PC-3 (cell line): Measurements from ENCODE around the gene UNC5C. TPM values are rescaled to one million over a fixed set of nuclear protein-coding genes. Genes with fewer than 3 reads are reported as not detected.
A peak's percentile ranks its signal among the peaks of the same experiment; 100 is the strongest.

ENCODE experiments used
- ATAC-seq: fragments of 200-7000 bp; cut with Tn5 transposase; 2 replicates; pipeline ENCODE4 v1.9.1; 2020; ENCODE audit warnings: mild to moderate bottlenecking, moderate library complexity
- BruUV-seq: library from RNA; stranded (reverse); fragments of 400-500 nt; replicated peaks from 2 replicates; lab custom pipeline; 2021; lab: Mats Ljungman, UMichigan
- CTCF ChIA-PET: fragments of 300-600 bp; sonication (Branson Sonifier 250); formaldehyde crosslinking; loops from one replicate; lab custom pipeline; 2022; ENCODE audit warnings: antibody characterized with exemption; lab: Charles Lee
- POLR2A ChIA-PET: fragments of 300-600 bp; sonication (Branson Sonifier 250); formaldehyde crosslinking; loops from one replicate; lab custom pipeline; 2022; ENCODE audit warnings: antibody characterized with exemption; ENCODE audit not compliant: unreplicated experiment; lab: Charles Lee
- DNase-seq: peaks from one replicate; pipeline ENCODE4 v3.0.0-alpha.2; 2015
- H2AFZ ChIP-seq: fragments of 300-600 bp; sonication (generic); 2 replicates; pipeline ENCODE4 v1.6.0; 2016; ENCODE audit warnings: antibody characterized with exemption, low read length
- H3F3A ChIP-seq: fragments of 300-600 bp; sonication (generic); one replicate; pipeline ENCODE4 v1.6.0; 2017; ENCODE audit warnings: antibody characterized with exemption, low read length, control low read depth, mild to moderate bottlenecking; ENCODE audit not compliant: unreplicated experiment
- H3K27ac ChIP-seq: fragments of 300-600 bp; sonication (generic); 2 replicates; pipeline ENCODE4 v1.5.1; 2016; ENCODE audit warnings: mild to moderate bottlenecking, low read length
- H3K27me3 ChIP-seq: fragments of 300-600 bp; sonication (generic); 2 replicates; pipeline ENCODE4 v1.6.1; 2016; ENCODE audit warnings: low read length, mixed read lengths
- H3K36me3 ChIP-seq: fragments of 300-600 bp; sonication (generic); 2 replicates; pipeline ENCODE4 v1.6.1; 2016; ENCODE audit warnings: low read depth, mixed run types, low read length, mixed read lengths
- H3K4me1 ChIP-seq: fragments of 300-600 bp; sonication (generic); 2 replicates; pipeline ENCODE4 v1.5.1; 2016; ENCODE audit warnings: low read length; ENCODE audit not compliant: insufficient read depth
- H3K4me2 ChIP-seq: fragments of 300-600 bp; sonication (generic); 2 replicates; pipeline ENCODE4 v1.6.0; 2016; ENCODE audit warnings: low read length
- H3K4me3 ChIP-seq: fragments of 300-600 bp; sonication (generic); 2 replicates; pipeline ENCODE4 v1.5.1; 2016; ENCODE audit warnings: mild to moderate bottlenecking, low read length, mixed read lengths
- H3K79me2 ChIP-seq: fragments of 300-600 bp; sonication (generic); 2 replicates; pipeline ENCODE4 v1.6.1; 2017; ENCODE audit warnings: low read length, mixed read lengths
- H3K9ac ChIP-seq: fragments of 300-600 bp; sonication (generic); 2 replicates; pipeline ENCODE4 v1.6.0; 2016; ENCODE audit warnings: mild to moderate bottlenecking, low read length
- H3K9me2 ChIP-seq: fragments of 300-600 bp; sonication (generic); replicated peaks from 2 replicates; pipeline ENCODE4 v1.6.1; 2016; ENCODE audit warnings: mixed run types, low read length, mixed read lengths
- H3K9me3 ChIP-seq: fragments of 300-600 bp; sonication (generic); 2 replicates; pipeline ENCODE4 v1.6.1; 2016; ENCODE audit warnings: low read length, mixed read lengths
- H4K20me1 ChIP-seq: fragments of 300-600 bp; sonication (generic); 2 replicates; pipeline ENCODE4 v1.6.1; 2016; ENCODE audit warnings: low read length, mixed read lengths
- CTCF ChIP-seq: fragments of 300-600 bp; sonication (generic); conservative IDR thresholded peaks from 2 replicates; pipeline ENCODE4 v1.5.1; 2017; ENCODE audit warnings: antibody characterized with exemption, low read depth, mild to moderate bottlenecking, low read length
- EZH2 ChIP-seq: fragments of 300-600 bp; sonication (generic); IDR thresholded peaks from one replicate; pipeline ENCODE4 v1.6.1; 2017; ENCODE audit warnings: antibody characterized with exemption, mild to moderate bottlenecking, low read length; ENCODE audit not compliant: unreplicated experiment
- EZH2phosphoT487 ChIP-seq: fragments of 300-600 bp; sonication (generic); IDR thresholded peaks from 2 replicates; pipeline ENCODE4 v1.6.1; 2018; ENCODE audit warnings: mild to moderate bottlenecking, antibody characterized with exemption, low read length, borderline replicate concordance
- intact Hi-C: fragments of 100-400 bp; cut with micrococcal nuclease; formaldehyde crosslinking; loops from 2 replicates; pipeline ENCODE4 v1.9.0; 2023
- total RNA-seq: library from RNA; depleted of rRNA; stranded (reverse); fragments of >200 nt; gene quantifications from 2 replicates; pipeline ENCODE4 v1.2.3, GENCODE V29; 2014

The UNC5C gene
- total RNA-seq, 1 experiment from 2014 or later, result not detected

DNA sequence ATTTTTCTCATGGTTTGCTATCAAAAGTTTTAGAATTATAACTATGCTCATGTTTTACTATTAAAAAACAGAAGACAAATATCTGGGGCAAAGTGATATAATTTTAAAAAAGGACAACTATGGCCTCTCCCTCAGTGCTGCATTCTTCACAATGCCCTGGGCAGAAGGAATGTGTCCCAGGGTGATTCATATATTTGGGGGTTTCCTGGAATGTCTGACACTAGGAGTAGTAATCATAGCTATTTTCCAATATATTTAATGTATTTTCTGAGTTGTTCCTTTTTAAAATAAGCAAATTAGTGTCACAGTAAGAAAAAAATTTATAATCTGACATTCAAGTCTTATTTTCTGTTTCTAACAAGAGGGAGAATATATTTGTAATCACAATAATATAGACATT, 281.7 kb downstream of the UNC5C start:
- intact Hi-C loops, result no loop called here
- CTCF ChIA-PET, result interaction anchor here (0.6 kb wide), 1 partner anchor 228 kb away, joined by 3 read pairs; no protein-coding TSS in a partner anchor
- POLR2A ChIA-PET, result no interaction called here
- no peaks in the 10 kb centered on the region for H3K9me3 ChIP-seq
- H3K36me3 ChIP-seq, result no peaks in the 10 kb centered on the region
- peaks cover 32% of the 10 kb centered on the region for H3K4me1 ChIP-seq
- H4K20me1 ChIP-seq, result no peaks in the 10 kb centered on the region
- H3K4me2 ChIP-seq, result peak overlapping the region; percentile 55
- no peaks in the 10 kb centered on the region for H3F3A ChIP-seq
- no peaks in the 10 kb centered on the region for H3K9me2 ChIP-seq
- no peak overlapping the region for H3K9ac ChIP-seq
- ATAC-seq (peak; percentile 80), DNase-seq (peak; percentile 80)
- TF ChIP-seq EZH2, result no peak
- TF ChIP-seq EZH2phosphoT487, result no peak
- no peak for TF ChIP-seq CTCF
- H3K27me3 ChIP-seq, result no peaks in the 10 kb centered on the region
- no peaks in the 10 kb centered on the region for H3K79me2 ChIP-seq
- H3K27ac ChIP-seq, result peak overlapping the region; percentile 11; the same call in 1 of the 2 replicates
- no peak overlapping the region for H2AFZ ChIP-seq
- BruUV-seq, result no TSS peak
- H3K4me3 ChIP-seq, result no peak overlapping the region

GRCh38 chr4:95265814-95266740, 282.7 kb downstream of the UNC5C start:
- ATAC-seq (no peak), DNase-seq (no peak)
- no peak overlapping the region for H2AFZ ChIP-seq
- BruUV-seq, result no TSS peak
- no peaks in the 10 kb centered on the region for H3K36me3 ChIP-seq
- H3K9me2 ChIP-seq, result no peaks in the 10 kb centered on the region
- H3K4me2 ChIP-seq, result no peak overlapping the region
- no peaks in the 10 kb centered on the region for H3K9me3 ChIP-seq
- ChIA-PET CTCF (no interaction called here), POLR2A (interaction anchor here (0.6 kb wide), 1 partner anchor 869 kb away, joined by 9 read pairs; no protein-coding TSS in a partner anchor)
- intact Hi-C loops, result no loop called here
- no peaks in the 10 kb centered on the region for H3K79me2 ChIP-seq
- no peaks in the 10 kb centered on the region for H3K27me3 ChIP-seq
- no peak overlapping the region for H3K27ac ChIP-seq
- H3K4me3 ChIP-seq, result no peak overlapping the region
- no peak overlapping the region for H3K9ac ChIP-seq
- peaks cover 32% of the 10 kb centered on the region for H3K4me1 ChIP-seq
- TF ChIP-seq CTCF, result no peak
- no peak for TF ChIP-seq EZH2
- no peak for TF ChIP-seq EZH2phosphoT487
- no peaks in the 10 kb centered on the region for H4K20me1 ChIP-seq
- H3F3A ChIP-seq, result no peaks in the 10 kb centered on the region

GRCh38 chr4:95264843-95265242, 283.9 kb downstream of the UNC5C start:
- Histone ChIP-seq H3K9me3 (no peaks in the 10 kb centered on the region), H3K4me2 (no peak overlapping the region), H3K4me1 (peaks cover 32% of the 10 kb centered on the region), H2AFZ (no peak overlapping the region), H3K27me3 (no peaks in the 10 kb centered on the region), H3K9me2 (no peaks in the 10 kb centered on the region), H3F3A (no peaks in the 10 kb centered on the region), H4K20me1 (no peaks in the 10 kb centered on the region), H3K9ac (no peak overlapping the region), H3K27ac (no peak overlapping the region), H3K79me2 (no peaks in the 10 kb centered on the region), H3K36me3 (no peaks in the 10 kb centered on the region), H3K4me3 (no peak overlapping the region)
- DNase-seq (no peak), ATAC-seq (no peak)
- intact Hi-C loops, result no loop called here
- no peak for TF ChIP-seq EZH2phosphoT487
- TF ChIP-seq CTCF, result no peak
- TF ChIP-seq EZH2, result no peak
- no TSS peak for BruUV-seq
- CTCF ChIA-PET, result no interaction called here
- POLR2A ChIA-PET, result no interaction called here
